GM19043 (cell line): ENCODE results near the gene NTHL1.

Source experiments
- ATAC-seq: cut with Tn5 transposase; IDR thresholded peaks from one replicate; pipeline ENCODE4 v1.9.1; 2021; ENCODE audit warnings: low read depth; ENCODE audit not compliant: unreplicated experiment

NTHL1 gene

DNA sequence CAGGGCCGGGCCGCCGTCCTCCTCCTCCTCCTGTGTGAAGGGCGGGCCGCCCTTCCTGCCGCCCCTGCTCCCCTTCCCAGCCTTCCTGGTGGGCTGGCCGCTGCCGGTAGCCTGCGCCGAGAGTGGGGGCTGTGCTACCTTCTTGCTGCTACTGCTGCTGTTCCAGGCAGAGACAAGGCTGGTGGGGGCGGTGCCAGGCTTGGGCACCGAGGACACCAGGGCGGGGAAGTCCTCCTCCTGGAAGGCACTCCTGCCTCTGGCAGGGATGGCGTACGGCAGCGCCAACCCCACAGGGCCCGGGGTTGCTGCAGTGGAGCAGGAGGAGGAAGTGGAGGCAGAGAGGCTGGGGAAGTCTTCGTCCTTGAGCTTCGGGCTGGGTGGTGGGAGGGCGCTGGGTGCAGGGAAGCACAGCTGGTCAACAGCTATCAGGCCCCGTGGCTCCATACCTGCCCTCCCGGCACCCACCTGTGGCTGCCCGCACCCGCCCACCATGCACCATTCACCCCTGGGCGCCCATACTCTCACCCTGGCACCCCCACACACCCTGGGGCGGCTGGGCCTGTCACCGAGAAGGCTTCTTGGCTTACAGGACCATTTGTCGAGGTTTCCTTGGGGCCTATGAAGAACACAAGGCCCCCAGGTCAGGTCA is 47.6 kb downstream of the NTHL1 start:
- ATAC-seq = no peak

GRCh38 chr16:1998852-1999801 is 48.5 kb downstream of the NTHL1 start:
- ATAC-seq = no peak

DNA sequence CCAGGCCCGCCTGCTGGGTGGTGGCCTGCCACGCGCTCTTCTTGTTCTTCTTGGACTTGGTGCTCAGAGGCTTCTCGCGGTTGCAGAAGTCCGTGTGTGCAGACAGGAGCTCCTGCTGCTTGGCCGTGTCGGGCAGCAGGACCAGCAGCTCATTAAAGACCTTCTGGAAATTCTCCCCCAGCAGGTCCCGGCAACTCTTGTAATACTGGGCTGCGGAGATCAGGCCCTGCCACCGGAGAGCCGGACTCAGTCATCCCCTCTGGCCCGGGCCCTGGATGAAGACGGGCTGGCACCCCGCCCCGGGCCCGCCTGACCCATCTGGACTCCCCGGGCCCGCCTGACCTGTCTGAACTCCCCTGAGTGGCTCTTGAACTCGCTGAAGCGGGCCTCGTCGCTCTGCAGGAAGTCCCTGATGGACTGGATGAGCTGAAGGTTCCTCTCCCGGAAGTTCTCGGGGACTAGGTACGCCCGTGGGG is 49.2 kb downstream of the NTHL1 start:
- ATAC-seq = no peak

DNA sequence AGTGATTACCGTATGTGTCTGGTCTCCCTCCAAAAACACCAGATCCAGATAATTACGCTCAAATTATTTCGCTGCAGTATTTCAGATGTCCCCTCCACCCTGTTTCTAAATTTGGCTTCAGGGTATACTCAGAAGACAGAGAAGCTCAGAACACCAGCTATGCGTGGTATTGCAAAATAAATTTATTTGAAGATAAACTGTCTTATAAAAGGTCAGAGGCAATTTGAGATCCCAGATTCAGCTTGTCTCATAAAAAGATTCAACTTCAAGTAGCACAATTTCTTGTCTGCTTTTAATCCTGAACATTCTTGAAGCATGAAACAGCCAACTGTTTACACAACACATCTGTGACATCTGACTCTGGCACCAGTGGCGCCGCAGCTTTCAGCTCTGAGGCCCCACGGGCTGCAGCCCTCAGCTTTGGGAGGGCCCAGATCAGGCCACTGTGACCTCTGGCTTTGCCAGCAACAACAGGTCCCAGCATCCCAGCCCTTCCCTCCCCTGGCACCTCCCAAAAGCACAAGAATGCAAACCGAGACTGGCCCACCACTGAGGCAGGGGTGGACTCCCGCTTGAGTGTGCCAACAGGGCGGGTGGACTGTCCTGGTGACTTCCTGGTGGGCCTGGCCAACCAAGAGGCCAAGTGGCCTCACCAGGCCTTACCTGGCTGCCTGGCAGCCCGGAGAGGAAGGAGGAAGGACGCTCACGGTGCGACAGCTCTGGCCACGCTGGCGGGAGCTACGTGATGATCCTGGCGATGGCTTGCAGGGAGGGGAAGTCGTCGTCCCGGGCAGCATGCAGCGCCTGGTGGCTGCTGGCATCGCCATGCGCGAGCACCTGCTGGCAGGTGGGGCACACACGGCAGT is 49.9 kb downstream of the NTHL1 start:
- ATAC-seq = no peak

DNA sequence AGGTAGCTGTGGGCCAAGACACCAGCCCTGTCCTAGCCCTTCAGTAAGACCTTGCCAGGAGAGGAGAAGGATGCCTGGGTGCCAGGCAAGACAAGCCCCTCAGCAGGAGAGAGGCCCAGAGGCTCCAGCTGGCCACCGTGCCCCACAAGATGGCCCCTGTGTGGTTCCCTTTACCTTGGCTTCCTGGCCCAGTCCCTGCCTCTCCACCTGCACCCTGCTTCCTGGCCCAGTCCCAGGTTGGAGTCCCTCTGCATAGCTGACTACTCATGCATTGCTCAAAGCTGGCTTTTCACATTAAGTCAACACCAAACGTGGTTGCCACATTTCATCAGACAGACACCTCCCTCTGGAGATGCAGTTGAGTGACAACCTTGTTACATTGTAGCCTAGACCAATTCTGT is 53.9 kb downstream of the NTHL1 start:
- ATAC-seq = no peak

GRCh38 chr16:1992704-1993317 is 54.8 kb downstream of the NTHL1 start:
- ATAC-seq = no peak

- ATAC-seq = peak; percentile 44
Observed at GRCh38 chr16:1991948-1992703, 55.5 kb downstream of the NTHL1 start.

DNA sequence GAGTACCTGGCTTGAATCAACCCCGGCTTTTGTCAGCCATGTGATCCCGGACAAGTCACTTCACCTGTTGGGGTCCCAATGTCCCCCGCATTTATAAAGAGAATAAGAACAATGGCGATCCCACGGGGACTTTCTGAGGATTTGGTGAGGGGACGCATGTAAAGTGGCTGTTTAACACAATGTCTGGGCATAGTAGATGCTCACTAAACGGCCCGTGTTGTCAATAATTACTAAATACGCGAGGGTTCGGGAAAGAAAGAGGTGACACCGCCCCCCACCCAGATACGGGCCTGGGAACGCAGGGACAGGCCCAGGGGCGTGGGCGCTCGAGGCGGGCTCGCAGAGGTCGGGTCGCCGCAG is 56.1 kb downstream of the NTHL1 start:
- ATAC-seq = no peak

DNA sequence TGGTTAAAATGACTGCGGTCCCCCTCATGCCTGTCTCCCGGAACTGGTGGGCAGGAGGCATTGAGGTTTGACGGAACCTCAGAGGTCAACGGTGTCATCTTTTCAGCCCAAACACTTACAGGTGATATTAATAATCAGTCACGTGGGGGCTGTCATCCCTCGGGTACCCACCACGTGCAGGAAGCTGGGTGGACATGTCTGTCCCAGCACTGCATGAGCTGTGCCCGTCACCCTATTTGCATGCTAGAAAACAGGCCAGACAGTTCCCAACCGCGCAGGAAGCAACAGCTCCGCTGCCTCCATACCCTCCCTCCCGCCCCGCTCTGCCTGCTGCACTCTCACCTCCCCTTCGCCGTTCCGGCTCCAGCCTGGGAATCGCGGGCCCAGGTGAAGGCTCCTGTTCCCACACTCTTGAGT is 56.5 kb downstream of the NTHL1 start:
- no peak for ATAC-seq

GRCh38 chr16:1990351-1991134 is 57.1 kb downstream of the NTHL1 start:
- no peak for ATAC-seq

DNA sequence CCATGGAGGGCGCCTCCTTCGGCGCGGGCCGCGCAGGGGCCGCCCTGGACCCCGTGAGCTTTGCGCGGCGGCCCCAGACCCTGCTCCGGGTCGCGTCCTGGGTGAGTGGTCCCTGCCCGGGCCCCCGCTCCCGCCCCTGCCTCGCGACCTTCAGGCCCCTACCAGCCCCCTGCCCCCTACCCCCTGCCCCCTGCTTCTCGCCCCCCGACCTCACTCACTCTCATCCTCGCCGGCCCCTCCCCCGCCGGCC is 57.6 kb downstream of the NTHL1 start:
- ATAC-seq = no peak
